GM12891 (cell line): ENCODE data around the gene PKNOX2.

Source experiments
- POLR2A ChIP-seq: IDR thresholded peaks from 2 replicates; pipeline ENCODE4 v1.6.1; 2011; ENCODE audit warnings: low read depth, low read length, control low read depth
- SPI1 ChIP-seq: IDR thresholded peaks from 2 replicates; pipeline ENCODE4 v1.6.1; 2011; ENCODE audit warnings: low read depth, low read length, control low read depth

DNA sequence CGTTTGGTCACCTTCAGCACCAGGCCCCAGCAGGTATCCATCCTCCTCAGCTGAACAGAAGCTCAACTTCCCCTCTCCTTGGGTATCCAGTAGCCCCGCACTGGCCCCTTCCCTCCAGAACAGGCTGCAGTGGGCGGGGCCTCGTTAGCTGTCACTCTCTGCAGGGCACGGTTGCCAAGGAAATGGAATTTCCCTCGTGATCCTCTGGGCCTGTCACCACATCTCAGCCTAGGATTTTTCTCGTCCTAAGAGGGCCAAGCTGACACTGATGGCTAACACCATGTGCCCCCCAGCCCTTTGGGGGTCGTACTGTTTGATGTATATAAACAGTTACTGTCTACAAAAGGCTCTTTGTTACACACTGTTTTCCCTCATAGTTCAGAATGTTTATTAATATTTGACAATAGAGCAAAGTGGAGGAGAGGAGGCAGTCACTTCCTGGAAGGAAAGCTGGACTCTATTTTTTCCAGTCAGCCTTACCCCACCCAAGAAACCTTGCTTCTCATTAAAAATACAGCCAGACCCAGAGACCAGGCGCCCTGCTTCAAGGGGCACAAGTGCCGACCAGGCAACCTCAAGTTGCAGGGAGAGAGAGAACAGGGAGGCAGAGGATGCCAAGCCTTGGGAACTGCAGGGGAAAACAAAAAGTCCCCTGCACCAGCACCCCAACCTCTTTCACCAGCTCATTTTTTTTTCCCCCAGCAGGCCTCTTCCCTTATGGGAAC, 287.0 kb downstream of the PKNOX2 start:
- no peak for TF ChIP-seq POLR2A
- no peak for TF ChIP-seq SPI1
